ENCODE data around the gene OTOS.

The OTOS gene

DNA sequence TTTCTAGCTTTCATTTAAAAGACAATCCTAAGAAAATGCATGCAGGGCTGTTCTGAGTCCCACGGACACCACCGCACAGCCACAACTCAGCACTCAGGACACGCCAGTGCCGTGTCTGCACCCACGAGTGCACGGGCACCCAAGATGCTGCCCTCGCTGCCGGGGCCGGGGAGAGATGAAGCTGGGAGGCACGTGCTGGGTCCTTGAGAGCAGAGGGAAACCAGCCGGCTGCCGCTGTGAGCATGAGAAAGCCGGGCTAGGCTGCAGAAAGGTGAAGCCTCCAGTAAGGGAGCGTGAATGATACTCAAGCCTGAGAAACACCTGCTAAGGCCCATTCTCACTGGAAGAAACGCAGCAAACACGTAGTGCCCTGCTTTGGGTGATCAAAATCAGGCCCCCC is 9.2 kb downstream of the OTOS start:
- intact Hi-C loops (cut with micrococcal nuclease), result no loop called here
- H3K9me3 Mint-ChIP-seq, result no peaks in the 10 kb centered on the region
- peaks cover 90% of the 10 kb centered on the region for H3K36me3 Mint-ChIP-seq (ENCODE audit: low read depth)
- no peak overlapping the region for H3K4me3 Mint-ChIP-seq
- H3K27me3 Mint-ChIP-seq, result no peaks in the 10 kb centered on the region
- H3K4me1 Mint-ChIP-seq (ENCODE audit: low read depth), result peaks cover 19% of the 10 kb centered on the region
- H3K27ac Mint-ChIP-seq, result no peak overlapping the region

DNA sequence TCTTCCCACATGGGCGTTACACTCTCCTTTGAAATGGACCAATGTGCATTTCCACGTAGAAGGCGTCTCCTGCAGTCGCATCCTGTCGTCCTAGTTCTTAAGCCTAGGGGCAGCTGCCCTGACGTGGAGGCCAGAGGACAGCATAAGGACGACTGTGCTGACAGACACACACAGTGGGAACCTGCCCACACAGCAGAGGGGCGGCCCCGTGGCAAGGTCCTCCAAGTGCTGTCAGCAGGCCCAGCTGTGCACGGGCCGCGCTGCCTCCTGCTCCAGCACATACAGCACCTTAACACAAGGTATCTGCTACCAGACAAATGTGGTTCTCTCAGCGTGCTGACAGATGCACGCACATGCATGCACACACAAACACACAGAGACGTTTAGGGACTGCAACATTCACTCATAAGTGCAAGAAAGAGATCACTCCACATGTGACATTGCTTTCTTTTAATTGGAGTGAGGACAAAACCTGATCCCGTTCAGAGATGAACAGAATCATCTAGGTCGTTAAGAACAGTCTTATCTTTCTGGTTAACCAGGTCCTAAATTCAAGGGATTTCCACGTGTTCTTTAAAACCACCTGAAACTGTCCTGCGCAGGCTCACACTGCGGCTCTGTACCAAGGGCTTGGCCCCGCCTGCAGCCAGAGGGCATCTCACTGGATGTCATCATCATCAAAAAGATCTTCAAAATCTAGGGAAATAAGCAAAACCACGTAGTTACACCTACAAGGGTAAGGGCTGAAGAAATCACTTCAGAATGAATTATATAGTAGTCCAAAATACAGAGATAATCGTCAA is 9.9 kb downstream of the OTOS start:
- Mint-ChIP-seq H3K9me3 (no peaks in the 10 kb centered on the region), H3K4me3 (no peak overlapping the region), H3K27me3 (no peaks in the 10 kb centered on the region), H3K27ac (no peak overlapping the region), H3K4me1 (ENCODE audit: low read depth) (peaks cover 17% of the 10 kb centered on the region), H3K36me3 (ENCODE audit: low read depth) (peaks cover 90% of the 10 kb centered on the region)
- intact Hi-C loops (cut with micrococcal nuclease), result no loop called here

GRCh38 chr2:240129731-240130392 is 10.6 kb downstream of the OTOS start:
- intact Hi-C loops (cut with micrococcal nuclease), result no loop called here
- Mint-ChIP-seq H3K27ac (no peak overlapping the region), H3K4me1 (ENCODE audit: low read depth) (peaks cover 9% of the 10 kb centered on the region), H3K9me3 (no peaks in the 10 kb centered on the region), H3K27me3 (no peaks in the 10 kb centered on the region), H3K4me3 (no peak overlapping the region), H3K36me3 (ENCODE audit: low read depth) (peaks cover 88% of the 10 kb centered on the region)

GRCh38 chr2:240129311-240129710 is 11.1 kb downstream of the OTOS start:
- Mint-ChIP-seq H3K9me3 (no peaks in the 10 kb centered on the region), H3K27me3 (no peaks in the 10 kb centered on the region), H3K4me1 (ENCODE audit: low read depth) (peaks cover 4% of the 10 kb centered on the region), H3K27ac (no peak overlapping the region), H3K36me3 (ENCODE audit: low read depth) (peaks cover 88% of the 10 kb centered on the region), H3K4me3 (no peak overlapping the region)
- intact Hi-C loops (cut with micrococcal nuclease), result no loop called here

- Mint-ChIP-seq H3K36me3 (ENCODE audit: low read depth) (peaks cover 82% of the 10 kb centered on the region), H3K27me3 (no peaks in the 10 kb centered on the region), H3K4me1 (ENCODE audit: low read depth) (no peaks in the 10 kb centered on the region), H3K27ac (no peak overlapping the region), H3K9me3 (no peaks in the 10 kb centered on the region), H3K4me3 (no peak overlapping the region)
- intact Hi-C loops (cut with micrococcal nuclease), result no loop called here
These were observed 11.8 kb downstream of the OTOS start for GRCh38 chr2:240128608-240129145.

GRCh38 chr2:240127911-240128607 is 12.4 kb downstream of the OTOS start:
- no peaks in the 10 kb centered on the region for H3K27me3 Mint-ChIP-seq
- H3K4me3 Mint-ChIP-seq, result no peak overlapping the region
- intact Hi-C loops (cut with micrococcal nuclease), result no loop called here
- H3K27ac Mint-ChIP-seq, result no peak overlapping the region
- peaks cover 75% of the 10 kb centered on the region for H3K36me3 Mint-ChIP-seq (ENCODE audit: low read depth)
- H3K4me1 Mint-ChIP-seq (ENCODE audit: low read depth), result no peaks in the 10 kb centered on the region
- H3K9me3 Mint-ChIP-seq, result no peaks in the 10 kb centered on the region

- H3K36me3 Mint-ChIP-seq (ENCODE audit: low read depth), result peaks cover 67% of the 10 kb centered on the region
- H3K27me3 Mint-ChIP-seq, result no peaks in the 10 kb centered on the region
- no peak overlapping the region for H3K4me3 Mint-ChIP-seq
- H3K4me1 Mint-ChIP-seq (ENCODE audit: low read depth), result no peaks in the 10 kb centered on the region
- no peak overlapping the region for H3K27ac Mint-ChIP-seq
- no peaks in the 10 kb centered on the region for H3K9me3 Mint-ChIP-seq
- intact Hi-C loops (cut with micrococcal nuclease), result no loop called here
These were observed 13.2 kb downstream of the OTOS start for GRCh38 chr2:240127191-240127750.

DNA sequence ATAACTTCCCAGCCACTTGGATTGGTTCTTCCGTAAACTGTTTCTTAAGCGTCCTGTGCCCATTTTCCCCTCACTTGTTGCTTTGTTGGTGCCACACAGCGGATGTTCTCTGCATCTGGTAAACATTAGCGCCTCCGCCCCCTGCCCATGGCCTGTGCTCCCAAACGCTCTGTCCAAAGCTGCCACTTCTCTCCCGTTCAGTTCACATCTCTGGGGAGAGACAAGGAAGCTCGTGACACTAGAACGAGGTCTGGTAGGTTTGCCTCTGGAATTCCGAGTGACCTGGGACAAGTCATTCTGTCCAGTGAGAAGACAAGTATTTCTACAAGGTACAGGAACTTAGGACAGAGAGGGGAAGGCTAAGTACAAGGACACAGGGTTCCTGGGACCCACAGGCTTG is 13.7 kb downstream of the OTOS start:
- Mint-ChIP-seq H3K4me1 (ENCODE audit: low read depth) (no peaks in the 10 kb centered on the region), H3K9me3 (no peaks in the 10 kb centered on the region), H3K27me3 (peaks cover under 1% of the 10 kb centered on the region), H3K27ac (no peak overlapping the region), H3K36me3 (ENCODE audit: low read depth) (peaks cover 62% of the 10 kb centered on the region), H3K4me3 (no peak overlapping the region)
- intact Hi-C loops (cut with micrococcal nuclease), result no loop called here

DNA sequence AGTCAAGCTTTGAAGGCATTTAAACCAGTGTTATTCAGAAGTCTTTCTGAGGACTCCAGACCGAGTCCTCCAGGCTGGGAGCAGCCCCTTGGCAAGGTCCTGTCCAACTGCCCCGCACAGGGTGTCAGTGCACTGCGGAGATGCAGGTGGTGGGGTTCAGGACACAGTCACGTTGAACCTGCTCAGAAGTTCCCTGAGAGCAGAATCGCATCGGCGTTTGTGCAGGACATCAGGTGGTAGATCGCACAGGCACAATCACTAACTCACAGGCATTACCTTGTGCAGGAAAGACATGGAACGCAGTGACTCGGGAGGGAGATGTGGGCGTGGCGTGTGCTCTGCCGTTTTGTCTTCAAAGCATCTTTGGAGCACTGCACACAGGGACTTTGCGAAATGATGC is 14.7 kb downstream of the OTOS start:
- H3K4me1 Mint-ChIP-seq (ENCODE audit: low read depth), result no peaks in the 10 kb centered on the region
- intact Hi-C loops (cut with micrococcal nuclease), result no loop called here
- peaks cover 52% of the 10 kb centered on the region for H3K36me3 Mint-ChIP-seq (ENCODE audit: low read depth)
- H3K9me3 Mint-ChIP-seq, result no peaks in the 10 kb centered on the region
- H3K27ac Mint-ChIP-seq, result no peak overlapping the region
- H3K27me3 Mint-ChIP-seq, result peaks cover 6% of the 10 kb centered on the region
- no peak overlapping the region for H3K4me3 Mint-ChIP-seq

GRCh38 chr2:240124651-240125030 is 15.8 kb downstream of the OTOS start:
- Mint-ChIP-seq H3K27ac (no peak overlapping the region), H3K9me3 (no peaks in the 10 kb centered on the region), H3K27me3 (peaks cover 6% of the 10 kb centered on the region), H3K4me3 (no peak overlapping the region), H3K36me3 (ENCODE audit: low read depth) (peaks cover 41% of the 10 kb centered on the region), H3K4me1 (ENCODE audit: low read depth) (no peaks in the 10 kb centered on the region)
- intact Hi-C loops (cut with micrococcal nuclease), result no loop called here

DNA sequence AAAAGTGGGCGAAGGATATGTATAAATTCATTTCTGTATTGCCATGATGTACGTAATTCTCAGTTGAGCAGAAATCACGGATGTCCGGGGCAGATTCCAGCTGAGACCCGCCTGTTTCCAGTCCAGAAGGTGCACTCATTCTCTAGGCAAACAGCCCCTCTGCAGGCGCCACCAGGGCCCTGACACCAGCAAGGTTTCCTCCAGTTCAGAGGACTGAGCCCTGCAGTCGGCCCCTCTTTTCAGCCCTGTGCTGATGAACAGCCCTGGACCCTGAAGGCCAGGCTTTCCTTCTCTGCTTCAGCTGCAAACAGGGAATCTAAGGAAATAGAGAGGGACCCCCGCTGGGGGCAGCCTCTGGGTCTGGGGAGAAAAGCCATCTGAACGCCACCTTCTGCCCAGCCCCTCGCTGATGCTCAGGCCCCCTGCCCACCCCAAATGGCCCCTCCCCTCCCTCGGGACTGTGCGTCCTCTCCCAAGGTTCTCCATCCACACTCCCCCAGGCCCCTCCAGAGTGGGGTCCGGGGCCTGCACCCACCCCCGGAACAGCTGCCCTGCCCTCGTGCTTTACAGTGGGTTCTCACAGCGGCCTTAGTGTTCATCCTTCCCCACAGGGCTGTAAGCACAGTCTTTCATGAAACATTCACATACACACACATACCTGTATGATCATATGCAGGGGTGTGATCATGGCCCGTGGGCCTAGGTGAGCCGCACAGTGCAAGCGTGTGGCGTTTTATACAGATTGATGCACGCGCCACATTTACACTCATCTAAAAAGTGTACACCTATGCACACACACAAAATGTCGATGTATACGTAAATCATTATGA is 16.4 kb downstream of the OTOS start:
- Mint-ChIP-seq H3K27ac (no peak overlapping the region), H3K36me3 (ENCODE audit: low read depth) (peaks cover 35% of the 10 kb centered on the region), H3K4me3 (no peak overlapping the region), H3K9me3 (no peaks in the 10 kb centered on the region), H3K27me3 (peaks cover 11% of the 10 kb centered on the region), H3K4me1 (ENCODE audit: low read depth) (no peaks in the 10 kb centered on the region)
- intact Hi-C loops (cut with micrococcal nuclease), result no loop called here

DNA sequence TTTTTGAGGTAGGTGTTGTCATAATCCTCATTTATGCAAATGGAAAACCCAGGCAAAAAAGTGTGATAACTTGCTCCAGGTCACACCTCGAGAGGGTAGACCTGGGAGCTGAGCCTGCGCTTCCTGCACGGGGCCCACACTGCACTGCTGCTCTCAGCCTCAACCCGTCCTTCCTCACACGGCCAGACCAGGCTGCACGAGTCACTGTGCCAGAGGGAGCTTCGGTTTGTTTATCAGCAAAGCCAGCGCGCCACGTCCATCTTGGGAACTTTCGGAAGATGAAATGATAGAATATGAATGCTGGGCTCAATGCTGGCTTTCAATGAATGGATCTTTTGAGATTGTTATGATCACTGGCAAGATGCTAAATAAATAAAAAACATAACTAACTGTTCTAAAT is 18.8 kb downstream of the OTOS start:
- no peaks in the 10 kb centered on the region for H3K9me3 Mint-ChIP-seq
- peaks cover 12% of the 10 kb centered on the region for H3K36me3 Mint-ChIP-seq (ENCODE audit: low read depth)
- intact Hi-C loops (cut with micrococcal nuclease), result no loop called here
- H3K27me3 Mint-ChIP-seq, result peaks cover 19% of the 10 kb centered on the region
- no peak overlapping the region for H3K4me3 Mint-ChIP-seq
- H3K27ac Mint-ChIP-seq, result no peak overlapping the region
- no peaks in the 10 kb centered on the region for H3K4me1 Mint-ChIP-seq (ENCODE audit: low read depth)

GRCh38 chr2:240121190-240121589 is 19.3 kb downstream of the OTOS start:
- Mint-ChIP-seq H3K36me3 (ENCODE audit: low read depth) (peaks cover 7% of the 10 kb centered on the region), H3K4me3 (no peak overlapping the region), H3K27ac (no peak overlapping the region), H3K27me3 (peaks cover 22% of the 10 kb centered on the region), H3K9me3 (no peaks in the 10 kb centered on the region), H3K4me1 (ENCODE audit: low read depth) (no peaks in the 10 kb centered on the region)
- intact Hi-C loops (cut with micrococcal nuclease), result no loop called here

All from dendritic cell treated with granulocyte-macrophage colony-stimulating factor and Interleukin-4, amounts not matched to agents 40 ng/mL and 50 ng/mL, for 4 days (primary cell).